ENCODE results near the gene EFL1. TPM values are rescaled to one million over a fixed set of nuclear protein-coding genes. Genes with fewer than 3 reads are reported as not detected.
"Not testable (repeated sequence)": the region's sequence is repeated elsewhere in the genome, so short reads cannot be mapped to it uniquely, and the experiment has no call there.

EFL1 gene
- 17.2 TPM for total RNA-seq

DNA sequence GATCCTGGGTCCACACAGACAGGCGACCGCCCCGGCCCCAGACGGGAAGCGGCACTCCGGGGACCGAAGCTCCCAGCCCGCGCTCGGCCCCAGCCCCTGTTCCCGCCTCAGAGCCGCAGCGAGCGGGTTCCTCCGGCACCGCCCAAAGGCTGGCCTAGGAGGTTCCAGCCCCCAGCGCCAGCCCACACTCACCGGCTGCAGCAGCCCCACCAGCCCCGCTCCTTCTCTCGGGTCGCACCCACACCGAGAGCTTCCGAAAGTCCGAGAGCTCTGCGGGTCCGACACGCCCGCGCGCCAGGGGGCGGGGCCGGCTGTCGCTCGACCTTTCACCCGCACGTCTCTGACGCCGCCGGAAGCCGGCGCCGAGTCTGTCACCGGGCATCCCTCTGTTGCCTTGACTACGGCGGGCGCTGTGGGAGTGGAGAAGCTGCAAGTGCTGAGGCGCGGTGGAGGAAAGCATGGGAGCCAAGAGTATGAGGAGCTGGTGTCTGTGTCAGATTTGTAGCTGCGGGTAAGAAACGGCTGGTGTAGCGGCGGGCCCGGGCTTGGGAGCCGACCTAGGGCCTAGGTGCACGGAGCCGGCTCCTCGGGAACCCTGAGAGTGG is at the start of gene EFL1, which contains the start of gene SAXO2:
Gene EFL1, minus strand, starts transcription at position 313 of the 605 bp plus-strand sequence. CDS start 956 bp downstream, outside the sequence.
Gene SAXO2, plus strand, starts transcription at position 397 of the 605 bp plus-strand sequence. Its CDS starts 62 bp downstream, at position 459.
- DNase-seq (ENCODE audit: low read depth in 2 of 3, low spot score in 2 of 3), result peak; percentile 68 to 87 (median 85)

DNA sequence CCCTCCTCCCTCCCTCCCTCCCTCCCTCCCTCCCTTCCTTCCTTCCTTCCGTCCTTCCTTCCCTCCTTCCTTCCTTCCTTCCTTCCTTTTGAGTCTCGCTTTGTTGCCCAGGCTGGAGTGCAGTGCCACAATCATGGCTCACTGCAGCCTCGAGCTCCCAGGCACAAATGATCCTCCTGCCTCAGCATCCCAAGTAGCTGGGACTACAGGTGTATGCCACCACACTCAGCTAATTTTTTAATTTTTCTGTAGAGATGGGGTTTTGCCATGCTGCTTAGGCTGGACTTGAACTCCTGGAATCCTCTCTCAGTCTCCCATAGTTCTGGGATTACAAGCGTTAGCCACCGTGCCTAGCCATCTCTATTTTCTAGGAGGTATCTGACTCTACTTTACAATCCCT is 48.8 kb upstream of the EFL1 start:
- not testable (repeated sequence) for DNase-seq (ENCODE audit: low read depth in 2 of 3, low spot score in 2 of 3)

DNA sequence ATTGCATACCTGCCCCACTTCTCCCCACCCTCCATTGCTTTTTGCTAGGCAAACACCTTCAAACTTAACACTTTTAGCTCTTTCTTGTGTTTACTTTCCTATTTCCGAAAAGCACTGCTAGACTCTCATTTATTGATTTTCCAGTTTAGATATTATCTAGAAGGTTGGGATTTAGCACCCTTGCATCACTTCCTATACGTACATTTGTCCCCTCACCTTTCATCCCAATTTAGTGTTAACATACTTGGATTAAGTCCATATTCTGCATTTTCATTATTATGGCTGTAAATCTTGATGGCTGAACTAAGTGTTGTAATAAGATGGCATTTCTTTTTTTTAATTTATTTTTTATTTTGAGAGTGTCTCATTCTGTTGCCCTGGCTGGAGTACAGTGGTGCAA is 47.3 kb upstream of the EFL1 start:
- DNase-seq (ENCODE audit: low read depth in 2 of 3, low spot score in 2 of 3), result no peak

DNA sequence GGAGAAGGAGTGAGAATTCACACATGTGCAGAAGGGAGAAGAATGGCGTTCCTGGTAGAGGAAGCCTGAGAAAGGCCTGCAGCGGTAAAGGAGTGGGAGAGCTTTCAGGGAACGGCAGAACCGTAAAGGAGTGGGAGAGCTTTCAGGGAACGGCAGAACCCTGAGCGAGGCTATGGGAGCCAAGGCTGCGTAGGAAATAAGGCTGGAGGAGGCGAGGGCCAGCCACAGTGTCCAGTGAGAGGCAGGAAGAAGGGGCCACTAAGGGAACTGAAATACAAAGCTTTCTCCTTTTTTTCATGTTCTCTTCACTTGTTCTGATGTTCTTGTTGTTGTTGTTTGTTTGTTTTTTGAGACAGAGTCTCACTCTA is 45.2 kb upstream of the EFL1 start:
- no peak for DNase-seq (ENCODE audit: low read depth in 2 of 3, low spot score in 2 of 3)

DNA sequence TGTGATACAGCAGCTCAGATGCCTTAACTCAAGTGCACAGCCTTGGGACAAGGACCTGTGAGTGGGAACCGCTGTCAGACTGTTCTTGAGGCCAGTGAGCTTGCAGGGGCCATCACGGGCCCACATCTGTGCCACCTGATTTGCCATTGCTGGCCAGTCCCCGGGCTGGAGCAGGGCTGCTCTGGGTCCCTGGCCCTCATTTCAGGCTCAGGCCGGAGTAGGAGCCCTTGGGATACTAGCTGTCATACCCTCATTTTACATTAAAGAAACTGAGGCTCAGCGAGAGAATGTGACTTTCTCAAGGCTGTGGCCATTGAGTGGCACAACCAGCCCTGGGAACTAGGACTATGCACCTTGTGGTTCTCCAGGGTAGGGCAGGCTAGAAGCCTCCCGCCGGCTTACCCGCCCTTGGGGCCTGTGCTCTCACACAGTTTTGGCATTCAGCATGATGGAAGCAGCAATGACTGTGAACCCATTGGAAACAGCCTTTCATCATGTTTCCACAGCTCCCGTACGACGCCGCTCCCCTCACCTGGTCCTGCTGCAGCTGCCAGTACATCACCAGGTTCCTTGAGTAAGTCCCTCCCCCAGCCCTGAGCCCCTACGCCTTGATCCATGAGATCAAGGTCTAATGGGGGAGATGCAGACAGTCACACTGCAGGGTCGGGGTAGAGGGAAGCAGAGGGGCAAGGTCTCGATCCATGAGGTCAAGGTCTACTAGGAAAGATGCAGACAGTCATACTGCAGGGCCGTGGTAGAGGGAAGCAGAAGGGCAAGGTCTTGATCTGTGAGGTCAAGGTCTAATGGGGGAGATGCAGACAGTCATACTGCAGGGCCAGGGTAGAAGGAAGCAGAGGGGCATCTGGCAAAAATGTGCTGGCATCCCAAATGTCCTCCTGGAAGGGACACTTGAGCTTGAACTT is 44.5 kb upstream of the EFL1 start:
- no peak for DNase-seq (ENCODE audit: low read depth in 2 of 3, low spot score in 2 of 3)

DNA sequence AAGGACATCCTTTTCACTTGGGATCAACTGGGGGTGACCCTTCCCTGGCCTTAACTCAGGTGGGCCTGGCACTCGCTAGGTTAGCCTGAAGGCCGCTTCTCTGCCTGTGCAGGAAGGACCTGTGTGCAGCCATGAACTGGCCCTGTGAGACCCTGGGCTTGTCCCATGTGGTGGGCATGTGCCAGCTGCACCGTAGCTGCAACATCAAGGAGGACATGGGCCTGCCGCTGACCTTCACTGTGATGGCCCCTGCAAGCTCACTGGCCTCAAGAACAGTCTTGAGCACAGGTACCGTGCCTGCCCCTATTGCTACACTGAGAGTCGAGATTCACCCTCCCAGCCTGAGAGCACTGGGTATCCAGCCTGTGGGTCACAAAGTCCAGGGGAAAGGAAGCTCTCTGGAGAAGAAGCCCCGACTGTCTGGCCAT is 43.1 kb upstream of the EFL1 start:
- DNase-seq (ENCODE audit: low read depth in 2 of 3, low spot score in 2 of 3), result no peak

DNA sequence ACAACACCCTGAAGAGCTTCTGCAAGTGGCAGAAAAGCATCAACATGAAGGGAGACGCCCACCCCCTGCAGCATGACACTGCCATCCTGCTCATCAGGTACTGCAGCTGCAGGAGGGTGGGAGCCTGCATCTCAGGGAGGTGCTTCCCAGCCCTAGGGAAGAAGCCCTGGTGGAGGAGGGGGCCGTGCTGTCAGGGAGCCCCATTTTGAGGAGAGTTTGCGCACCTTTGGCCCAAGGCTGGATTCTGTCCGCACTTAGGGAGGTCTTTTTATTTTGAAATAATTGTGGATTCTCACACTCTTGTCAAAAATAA is 42.2 kb upstream of the EFL1 start:
- DNase-seq (ENCODE audit: low read depth in 2 of 3, low spot score in 2 of 3), result no peak

DNA sequence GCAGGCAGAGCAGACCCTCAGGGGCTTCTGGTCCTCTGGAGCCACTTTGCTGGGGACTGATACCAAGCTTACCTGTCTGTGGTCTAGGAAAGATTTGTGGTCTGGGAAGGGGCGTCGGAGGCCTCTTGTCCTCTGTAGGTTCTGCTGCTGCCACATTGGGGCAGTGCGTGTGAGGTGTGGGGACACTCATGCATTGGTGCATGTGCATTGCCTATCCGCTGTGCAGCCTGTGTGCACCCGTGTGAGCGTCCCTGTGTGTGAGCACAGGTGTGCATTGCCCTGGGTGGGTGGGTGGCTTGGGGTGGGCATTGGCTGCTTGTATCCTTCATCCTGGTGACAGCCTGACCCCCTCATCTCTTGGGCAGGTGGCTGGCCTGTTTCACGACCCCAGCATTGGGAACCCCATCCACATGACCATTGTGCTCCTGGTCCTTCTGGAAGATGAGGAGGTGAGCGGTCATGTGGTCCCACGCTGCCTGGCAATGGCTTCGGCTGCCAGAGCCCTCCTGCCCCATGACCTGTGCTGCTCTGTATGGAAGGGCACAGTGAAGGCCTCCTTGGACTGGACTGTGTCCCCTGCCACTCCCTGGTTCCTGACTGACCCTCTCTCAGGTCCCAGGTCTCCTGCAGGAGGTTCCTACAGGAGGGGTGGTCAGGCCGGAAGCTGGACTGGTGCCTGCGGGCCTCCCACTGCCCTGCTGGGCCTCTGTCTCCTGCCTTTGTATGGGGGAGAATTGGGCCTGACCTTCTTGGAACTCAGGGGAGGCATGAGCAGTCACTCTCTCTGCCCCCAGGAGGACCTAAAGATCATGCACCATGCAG is 41.6 kb upstream of the EFL1 start:
- no peak for DNase-seq (ENCODE audit: low read depth in 2 of 3, low spot score in 2 of 3)

DNA sequence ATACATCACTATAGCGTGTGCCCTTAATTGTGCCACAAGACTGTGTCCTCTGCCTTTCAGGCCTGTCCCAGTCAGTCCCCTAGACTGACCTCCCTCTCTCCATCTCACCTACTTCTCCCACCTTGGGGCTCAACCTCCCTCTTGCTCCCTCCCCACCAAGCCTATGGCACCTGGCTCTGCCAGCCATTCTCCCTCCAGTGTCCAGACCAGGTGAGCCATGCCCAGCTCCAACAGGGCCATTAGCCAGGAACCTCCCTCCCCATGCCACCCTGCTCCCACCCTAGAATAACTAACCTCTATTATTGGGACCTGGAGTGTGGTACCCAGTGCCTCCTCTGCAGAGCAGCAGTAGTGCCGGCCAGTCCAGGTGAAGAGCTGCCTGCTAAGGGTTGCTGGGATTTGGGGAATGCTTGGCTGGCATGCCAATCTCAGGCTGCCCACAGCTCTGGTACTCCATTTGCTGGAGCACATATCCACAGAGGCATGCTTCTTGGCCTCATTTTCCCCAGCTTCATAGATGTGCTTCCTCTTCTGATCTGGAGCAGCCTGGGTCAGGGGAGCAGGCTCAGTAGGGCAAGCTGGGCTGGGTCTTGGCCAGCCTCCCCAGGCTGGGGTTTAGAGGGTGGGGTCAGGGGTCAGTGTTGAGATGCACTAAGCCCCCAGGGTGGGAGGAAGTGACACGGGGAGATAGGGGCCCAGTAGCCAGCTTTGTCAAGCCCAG is 38.9 kb upstream of the EFL1 start:
- DNase-seq (ENCODE audit: low read depth in 2 of 3, low spot score in 2 of 3), result no peak

DNA sequence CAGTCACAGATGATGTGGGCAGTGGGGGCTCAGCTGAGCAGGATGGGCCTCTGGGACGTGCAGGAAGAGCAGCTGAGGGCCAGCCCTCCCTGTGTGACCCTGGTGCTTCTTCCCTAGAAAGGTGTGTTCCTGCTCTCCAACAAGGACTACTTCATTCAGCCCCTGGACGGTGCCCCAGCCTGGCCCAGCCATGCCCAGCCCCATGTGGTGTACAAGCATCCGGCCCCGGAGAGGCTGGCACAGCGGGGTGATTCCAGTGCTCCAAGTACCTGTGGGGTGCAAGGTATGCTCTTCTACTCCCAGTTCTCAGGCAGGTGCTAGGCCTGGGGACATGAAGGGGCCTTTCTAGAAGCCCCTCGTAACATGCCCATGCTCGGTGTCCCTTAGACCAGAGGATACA is 38.3 kb upstream of the EFL1 start:
- no peak for DNase-seq (ENCODE audit: low read depth in 2 of 3, low spot score in 2 of 3)

DNA sequence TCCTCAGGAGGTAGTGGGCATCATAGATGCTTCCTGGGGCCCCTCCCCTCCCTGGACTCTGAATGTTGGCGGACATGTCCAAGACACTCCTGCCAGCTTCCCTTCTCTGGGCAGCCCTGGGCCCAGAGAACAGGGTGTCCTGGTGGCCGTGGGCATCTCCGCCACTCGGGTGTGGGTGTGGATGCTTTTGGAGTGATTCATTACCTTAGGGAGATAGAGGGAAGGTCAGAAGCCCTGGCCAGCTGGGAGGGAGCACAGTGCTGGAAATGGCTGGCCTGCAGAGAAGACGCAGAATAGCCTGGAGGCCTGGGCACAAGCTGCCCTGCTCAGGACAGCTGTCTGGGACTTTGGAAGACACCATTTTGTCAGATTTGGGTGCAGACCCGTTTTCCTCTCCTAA is 37.8 kb upstream of the EFL1 start:
- DNase-seq (ENCODE audit: low read depth in 2 of 3, low spot score in 2 of 3), result not testable (repeated sequence)

DNA sequence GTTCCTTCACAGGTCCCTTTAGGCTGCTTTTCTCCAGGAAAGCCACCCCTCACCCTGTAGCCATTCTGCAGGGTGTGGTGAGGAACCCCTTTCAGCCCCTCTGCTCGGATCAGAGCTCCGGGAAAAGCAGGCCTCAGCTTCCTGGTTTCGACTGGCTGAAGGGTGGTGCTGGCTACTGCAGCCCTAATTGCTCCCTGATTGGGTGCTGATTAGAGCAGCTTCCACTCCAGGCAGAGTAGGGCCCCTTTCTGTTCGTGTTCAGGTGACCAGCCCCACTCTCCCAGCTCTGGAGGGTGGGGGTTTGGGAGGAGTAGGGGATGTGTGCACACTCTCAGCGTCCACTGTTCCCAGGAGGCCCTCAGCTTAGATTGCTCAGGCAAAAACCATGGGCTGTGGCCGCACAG is 37.0 kb upstream of the EFL1 start:
- DNase-seq (ENCODE audit: low read depth in 2 of 3, low spot score in 2 of 3), result not testable (repeated sequence)

DNA sequence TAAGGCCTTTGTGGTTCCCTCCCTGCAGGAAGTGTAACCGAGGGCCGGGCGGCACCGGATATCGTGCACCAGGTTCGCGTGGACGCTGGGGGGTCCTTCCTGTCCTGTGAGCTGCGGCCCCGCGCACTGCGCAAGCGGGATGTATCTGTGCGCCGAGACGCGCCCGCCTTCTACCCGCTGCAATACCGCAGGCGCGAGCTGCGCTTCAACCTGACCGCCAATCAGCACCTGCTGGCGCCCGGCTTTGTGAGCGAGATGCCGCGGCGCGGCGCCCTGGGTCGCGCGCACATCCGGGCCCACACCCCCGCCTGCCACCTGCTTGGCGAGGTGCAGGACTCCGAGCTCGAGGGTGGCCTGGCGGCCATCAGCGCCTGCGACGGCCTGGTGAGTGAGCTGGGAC is 36.0 kb upstream of the EFL1 start:
- DNase-seq (ENCODE audit: low read depth in 2 of 3, low spot score in 2 of 3), result peak in 2 of 3 donors; percentile 32 to 58

DNA sequence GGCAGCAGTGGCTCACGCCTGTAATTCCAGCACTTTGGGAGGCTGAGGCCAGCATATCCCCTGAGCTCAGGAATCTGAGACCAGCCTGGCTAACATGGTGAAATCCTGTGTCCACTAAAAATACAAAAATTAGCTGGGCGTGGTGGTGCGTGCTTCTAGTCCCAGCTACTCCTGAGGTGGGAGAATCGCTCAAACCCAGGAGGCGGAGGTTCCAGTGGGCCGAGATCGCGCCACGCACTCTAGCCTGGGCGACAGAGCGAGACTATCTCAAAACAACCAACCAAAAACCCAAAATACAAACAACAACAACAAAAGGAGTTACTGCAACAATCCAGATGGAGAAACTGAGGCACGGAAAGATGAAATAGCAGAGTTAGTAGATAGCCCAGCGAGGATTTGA is 35.5 kb upstream of the EFL1 start:
- no peak for DNase-seq (ENCODE audit: low read depth in 2 of 3, low spot score in 2 of 3)

DNA sequence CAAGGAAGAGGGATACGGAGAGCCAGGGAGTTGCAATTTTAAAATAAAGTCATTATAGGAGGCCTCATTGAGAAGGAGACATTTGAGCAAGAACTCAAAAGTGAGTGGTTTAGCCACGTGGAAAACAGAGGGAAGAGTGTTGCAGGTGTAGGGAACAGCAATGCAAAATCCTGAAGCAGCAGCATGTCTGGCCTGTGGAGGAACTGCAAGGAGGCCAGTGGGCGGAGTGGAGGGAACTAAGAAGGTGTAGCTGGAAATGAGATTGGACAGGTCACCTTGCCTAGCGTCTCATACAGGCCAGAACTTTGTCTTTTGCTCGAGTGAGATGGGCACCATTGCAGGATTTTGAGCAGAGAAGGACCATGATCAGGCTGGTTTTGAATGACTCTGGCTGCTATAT is 35.0 kb upstream of the EFL1 start:
- no peak for DNase-seq (ENCODE audit: low read depth in 2 of 3, low spot score in 2 of 3)

DNA sequence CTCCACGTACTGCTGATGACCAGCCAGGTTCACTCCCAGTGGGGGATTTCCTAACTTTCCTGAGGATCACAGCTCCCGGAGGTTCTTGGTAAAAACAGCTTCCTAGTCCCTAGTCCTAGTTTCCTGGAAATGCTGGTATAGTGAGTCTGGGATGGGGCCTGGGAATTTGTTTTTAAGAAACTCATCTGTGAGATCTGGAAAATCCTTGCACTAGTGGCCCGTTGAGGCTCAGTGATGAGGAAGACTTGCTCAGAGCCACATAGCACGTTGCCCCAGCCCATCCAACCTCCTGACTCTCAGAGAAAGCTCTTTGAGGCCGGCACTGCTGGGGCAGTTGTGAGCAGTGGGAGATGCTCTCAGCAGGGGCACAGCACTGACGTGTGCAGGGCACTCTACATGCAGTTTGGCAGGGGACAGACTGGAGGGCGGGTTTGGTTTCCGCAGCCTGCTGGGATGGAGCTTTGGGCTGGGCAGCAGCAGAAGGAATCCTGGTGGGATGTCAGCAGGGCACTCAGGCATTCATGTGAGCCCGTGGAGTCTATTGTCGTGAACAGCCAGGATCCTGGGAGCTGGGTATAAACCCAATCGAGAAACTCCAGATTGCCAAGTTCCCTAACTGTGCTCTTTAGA is 31.6 kb upstream of the EFL1 start:
- DNase-seq (ENCODE audit: low read depth in 2 of 3, low spot score in 2 of 3), result no peak

DNA sequence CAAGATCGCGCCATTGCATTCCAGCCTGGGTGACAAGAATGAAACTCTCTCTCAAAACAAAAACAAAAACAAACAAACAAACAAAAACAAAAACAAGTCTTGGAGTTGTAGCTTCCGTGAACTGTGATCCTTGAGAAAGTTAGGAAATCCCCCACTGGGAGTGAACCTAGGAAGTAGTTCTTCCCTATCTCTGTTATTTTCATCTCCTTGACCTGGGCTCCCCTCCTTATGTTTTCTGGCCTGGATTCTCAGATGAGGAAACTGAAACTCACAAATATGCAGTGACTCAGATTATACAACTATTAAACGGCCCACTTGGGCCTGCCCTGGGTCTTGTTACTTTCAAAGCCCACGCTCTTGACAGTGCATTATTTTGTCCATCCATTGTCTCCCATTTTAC is 29.7 kb upstream of the EFL1 start:
- no peak for DNase-seq (ENCODE audit: low read depth in 2 of 3, low spot score in 2 of 3)

DNA sequence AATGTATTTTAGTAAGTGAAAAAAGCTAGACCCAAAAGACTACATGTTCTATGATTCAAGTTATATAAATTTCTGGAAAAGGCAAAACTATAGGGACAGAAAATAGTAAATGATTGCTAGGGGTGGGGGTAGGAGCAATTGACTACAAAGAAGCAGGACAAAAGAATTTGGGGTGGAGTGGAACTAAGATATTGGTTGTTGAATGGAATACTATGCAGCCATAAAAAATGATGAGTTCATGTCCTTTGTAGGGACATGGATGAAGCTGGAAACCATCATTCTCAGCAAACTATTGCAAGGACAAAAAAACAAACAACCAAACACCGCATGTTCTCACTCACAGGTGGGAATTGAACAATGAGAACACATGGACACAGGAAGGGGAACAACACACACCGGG is 25.7 kb upstream of the EFL1 start:
- DNase-seq (ENCODE audit: low read depth in 2 of 3, low spot score in 2 of 3), result not testable (repeated sequence)

DNA sequence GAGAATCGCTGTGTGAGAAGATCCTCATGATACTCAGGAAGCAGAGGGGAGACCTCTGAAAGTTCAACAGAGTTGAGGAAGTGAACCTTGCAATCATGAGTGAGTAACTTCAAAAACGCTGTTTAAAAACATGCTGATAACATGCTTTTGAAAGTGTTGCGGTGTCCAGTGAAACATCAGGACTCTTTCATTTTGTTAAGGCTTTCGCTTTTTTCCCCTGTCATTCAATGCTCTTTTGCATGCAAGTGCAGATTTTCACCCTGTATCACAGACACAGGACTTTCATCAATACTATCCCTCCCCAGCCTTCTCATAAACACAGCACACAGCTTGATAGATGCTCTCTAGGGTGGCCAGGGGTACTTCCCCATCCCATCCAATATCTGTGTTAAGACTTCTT is 23.9 kb upstream of the EFL1 start:
- DNase-seq (ENCODE audit: low read depth in 2 of 3, low spot score in 2 of 3), result not testable (repeated sequence)

DNA sequence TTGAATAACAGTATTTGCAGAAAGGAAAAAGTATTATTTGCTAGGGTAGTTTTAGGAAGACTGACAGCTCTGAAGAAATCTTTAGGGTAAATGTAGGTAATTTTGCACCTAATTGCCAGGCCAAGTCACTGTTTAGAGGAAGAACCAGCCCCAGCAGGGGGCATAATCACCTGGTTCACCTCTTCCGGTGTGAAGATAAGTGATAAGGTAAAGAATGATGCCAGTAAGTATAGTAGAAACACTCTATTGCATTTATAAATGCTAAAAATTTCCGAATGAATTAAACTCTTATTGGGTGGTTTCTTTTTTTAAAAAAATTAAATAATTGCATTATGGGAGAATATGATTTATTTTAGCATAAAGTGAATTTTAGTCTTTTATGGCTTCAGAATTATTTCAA is 21.8 kb upstream of the EFL1 start:
- DNase-seq (ENCODE audit: low read depth in 2 of 3, low spot score in 2 of 3), result not testable (repeated sequence)
